KOPT-K1 (cell line): ENCODE measurements around the gene SPINK7.
"Not testable (repeated sequence)": the region's sequence is repeated elsewhere in the genome, so short reads cannot be mapped to it uniquely, and the experiment has no call there.

Experiments used
- H3K27ac ChIP-seq: fragments of 200-600 bp; sonication (generic); 2 replicates; pipeline ENCODE4 v1.5.1; 2016; ENCODE audit warnings: antibody characterized with exemption, mild to moderate bottlenecking, low read depth, low read length; ENCODE audit not compliant: poor library complexity, severe bottlenecking
- H3K36me3 ChIP-seq: fragments of 200-600 bp; sonication (generic); 2 replicates; pipeline ENCODE4 v1.5.1; 2017; ENCODE audit warnings: antibody characterized with exemption, mild to moderate bottlenecking, low read length, moderate library complexity; ENCODE audit not compliant: insufficient read depth
- H3K9me3 ChIP-seq: fragments of 200-600 bp; sonication (generic); 2 replicates; pipeline ENCODE4 v1.5.1; 2017; ENCODE audit warnings: antibody characterized with exemption, low read length, mild to moderate bottlenecking; ENCODE audit not compliant: insufficient read depth, poor library complexity, severe bottlenecking

Gene SPINK7

DNA sequence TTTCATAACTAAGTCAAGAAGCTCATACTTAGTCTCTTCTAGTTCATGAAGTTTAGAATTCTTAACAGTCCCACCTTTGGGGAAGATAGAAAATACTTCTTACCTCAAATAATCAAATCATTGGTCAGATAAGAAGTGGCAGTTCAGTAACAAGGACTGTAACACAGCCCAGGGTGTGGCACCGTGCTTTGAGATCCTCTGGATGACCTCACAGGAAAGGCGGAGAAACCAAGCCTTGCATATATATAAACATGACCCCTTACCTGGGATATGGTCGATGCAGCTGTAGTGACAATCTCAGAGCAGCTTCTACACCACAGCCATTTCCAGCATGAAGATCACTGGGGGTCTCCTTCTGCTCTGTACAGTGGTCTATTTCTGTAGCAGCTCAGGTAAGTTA is at the start of gene SPINK7:
TSS of gene SPINK7 (plus strand) at position 271 of the 400 bp plus-strand sequence. CDS start at position 332, 61 bp downstream.
- H3K27ac ChIP-seq: no peak within 1 kb of the TSS
- no peaks in the 10 kb centered on the region for H3K36me3 ChIP-seq
- H3K9me3 ChIP-seq: no peaks in the 10 kb centered on the region

DNA sequence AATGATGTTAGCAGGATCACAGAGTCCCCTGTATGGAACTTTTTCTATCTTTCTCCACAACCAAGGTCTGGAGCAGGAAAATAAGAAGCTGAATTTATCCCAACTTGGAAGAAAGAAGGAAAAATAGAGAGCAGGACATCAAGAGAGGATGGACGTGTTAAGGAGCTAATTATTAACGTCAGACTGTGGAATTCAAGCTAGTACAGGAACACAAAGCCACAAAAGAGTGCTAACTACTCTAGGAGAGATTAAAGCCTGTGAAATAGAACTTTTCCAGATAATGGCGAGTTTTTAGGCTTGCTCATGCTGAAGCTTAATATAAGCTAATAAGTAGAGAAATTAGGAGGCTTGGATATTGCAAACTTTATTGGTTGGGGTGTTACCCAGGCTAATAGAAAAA is 44.3 kb upstream of the SPINK7 start:
- no peaks in the 10 kb centered on the region for H3K36me3 ChIP-seq
- no peak overlapping the region for H3K27ac ChIP-seq
- peaks cover 5% of the 10 kb centered on the region for H3K9me3 ChIP-seq

DNA sequence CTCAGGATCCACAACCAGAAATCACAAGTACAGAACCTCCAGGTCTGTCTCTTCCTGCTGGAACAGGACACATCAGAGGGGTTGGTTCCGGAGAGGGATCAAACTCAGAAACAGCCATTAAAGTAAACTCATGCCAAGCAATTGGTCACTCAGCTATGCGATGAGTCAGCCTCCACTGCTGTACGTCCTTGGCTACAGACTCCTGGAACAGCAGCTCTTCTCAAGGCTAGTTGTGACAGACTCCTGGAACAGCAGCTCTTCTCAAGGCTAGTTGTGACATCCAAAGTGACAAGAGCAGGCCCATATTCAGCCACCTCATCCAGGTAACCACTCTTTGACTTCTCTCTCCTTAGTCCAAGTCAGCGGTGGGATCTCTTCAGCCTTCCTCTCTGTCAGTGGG is 43.7 kb upstream of the SPINK7 start, which contains the start of gene SPINK13:
TSS of gene SPINK13 (plus strand) at position 229 of the 400 bp plus-strand sequence. CDS start 1,279 bp downstream, outside the sequence.
- Histone ChIP-seq H3K36me3 (no peaks in the 10 kb centered on the region), H3K27ac (no peak within 1 kb of the TSS), H3K9me3 (peaks cover 5% of the 10 kb centered on the region)

DNA sequence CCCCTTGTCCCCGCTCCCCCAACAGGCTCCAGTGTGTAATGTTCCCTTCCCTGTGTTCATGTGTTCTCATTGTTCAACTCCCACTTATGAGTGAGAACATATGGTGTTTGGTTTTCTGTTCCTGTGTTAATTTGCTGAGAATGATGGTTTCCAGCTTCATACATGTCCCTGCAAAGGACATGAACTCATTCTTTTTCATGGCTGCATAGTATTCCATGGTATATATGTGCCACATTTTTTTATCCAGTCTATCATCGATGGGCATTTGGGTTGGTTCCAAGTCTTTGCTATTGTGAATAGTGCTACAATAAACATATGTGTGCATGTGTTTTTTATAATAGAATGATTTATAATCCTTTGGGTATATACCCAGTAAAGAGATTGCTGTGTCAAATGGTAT is 37.1 kb upstream of the SPINK7 start:
- H3K36me3 ChIP-seq, H3K9me3 ChIP-seq, H3K27ac ChIP-seq: not testable (repeated sequence)

DNA sequence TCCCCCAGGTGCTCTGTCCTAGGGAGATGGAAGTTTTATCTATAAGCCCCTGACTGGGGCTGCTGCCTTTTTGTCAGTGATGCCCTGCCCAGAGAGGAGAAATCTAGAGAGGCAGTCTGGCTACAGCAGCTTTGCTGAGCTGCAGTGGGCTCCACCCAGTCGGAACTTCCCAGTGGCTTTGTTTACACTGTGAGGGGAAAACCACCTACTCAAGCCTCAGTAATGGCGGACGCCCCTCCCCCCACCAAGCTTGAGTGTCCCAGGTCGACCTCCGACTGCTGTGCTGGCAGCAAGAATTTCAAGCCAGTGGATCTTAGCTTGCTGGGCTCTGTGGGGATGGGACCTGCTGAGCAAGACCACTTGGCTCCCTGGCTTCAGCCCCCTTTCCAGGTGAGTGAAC is 31.3 kb upstream of the SPINK7 start:
- not testable (repeated sequence) for H3K36me3 ChIP-seq, H3K27ac ChIP-seq

DNA sequence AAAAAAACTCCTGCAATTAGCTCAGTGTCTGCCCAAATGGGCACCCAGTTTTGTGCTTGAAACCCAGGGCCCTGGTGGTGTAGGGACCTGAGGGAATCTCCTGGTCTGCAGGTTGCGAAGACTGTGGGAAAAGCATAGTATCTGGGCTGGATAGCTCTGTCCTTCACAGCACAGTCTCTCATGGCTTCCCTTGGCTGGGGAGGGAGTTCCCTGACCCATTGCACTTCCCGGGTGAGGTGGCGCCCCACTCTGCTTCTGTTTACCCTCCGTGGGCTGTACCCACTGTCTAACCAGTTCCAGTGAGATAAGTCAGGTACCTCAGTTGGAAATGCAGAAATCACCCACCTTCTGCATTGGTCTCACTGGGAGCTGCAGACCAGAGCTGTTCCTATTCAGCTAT is 30.9 kb upstream of the SPINK7 start:
- not testable (repeated sequence) for H3K36me3 ChIP-seq, H3K9me3 ChIP-seq, H3K27ac ChIP-seq

More for the DNA sequence above, 31.3 kb upstream of the SPINK7 start:
- not testable (repeated sequence) for H3K9me3 ChIP-seq

DNA sequence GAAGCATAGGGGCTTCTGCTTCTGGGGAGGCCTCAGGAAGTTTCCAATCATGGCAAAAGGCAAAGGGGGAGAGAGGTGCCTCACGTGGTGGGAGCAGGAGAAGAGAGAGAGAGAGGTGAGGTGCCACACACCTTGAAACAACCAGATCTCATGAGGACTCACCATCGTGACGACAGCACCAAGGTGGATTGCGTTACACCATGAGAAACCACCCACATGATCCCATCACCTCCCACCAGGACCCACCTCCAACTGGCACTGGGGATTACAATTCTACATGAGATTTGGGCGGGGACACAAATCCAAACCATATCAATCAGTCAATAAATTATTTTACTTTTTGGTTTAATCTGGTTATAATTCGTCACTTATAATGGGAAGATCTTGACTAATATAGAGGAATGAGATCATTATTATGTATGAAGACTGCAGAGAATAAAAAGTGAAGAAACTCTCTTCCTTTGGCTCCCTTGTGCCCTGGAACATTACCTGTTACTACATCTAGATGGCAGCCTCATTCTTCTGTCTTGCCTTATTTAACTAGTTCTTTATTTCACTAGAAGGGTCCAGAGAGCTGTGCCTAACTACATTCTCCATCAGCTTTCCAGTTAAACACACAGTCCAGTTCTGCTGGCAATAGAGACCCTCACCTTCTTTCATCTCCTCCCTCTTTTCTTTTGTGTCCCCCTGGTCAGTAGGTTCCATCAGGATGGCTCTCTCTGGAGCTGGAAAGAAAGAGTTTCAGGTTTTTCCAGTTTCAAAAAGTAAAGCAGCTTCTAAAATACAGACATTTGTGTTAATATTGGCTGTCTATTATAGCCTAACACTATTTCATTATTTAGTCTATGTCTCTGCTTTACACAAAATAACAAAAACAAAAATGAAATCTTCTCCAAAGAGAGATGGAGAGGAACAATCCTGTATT is 21.7 kb upstream of the SPINK7 start:
- Histone ChIP-seq H3K36me3 (no peaks in the 10 kb centered on the region), H3K27ac (no peak overlapping the region), H3K9me3 (no peaks in the 10 kb centered on the region)

DNA sequence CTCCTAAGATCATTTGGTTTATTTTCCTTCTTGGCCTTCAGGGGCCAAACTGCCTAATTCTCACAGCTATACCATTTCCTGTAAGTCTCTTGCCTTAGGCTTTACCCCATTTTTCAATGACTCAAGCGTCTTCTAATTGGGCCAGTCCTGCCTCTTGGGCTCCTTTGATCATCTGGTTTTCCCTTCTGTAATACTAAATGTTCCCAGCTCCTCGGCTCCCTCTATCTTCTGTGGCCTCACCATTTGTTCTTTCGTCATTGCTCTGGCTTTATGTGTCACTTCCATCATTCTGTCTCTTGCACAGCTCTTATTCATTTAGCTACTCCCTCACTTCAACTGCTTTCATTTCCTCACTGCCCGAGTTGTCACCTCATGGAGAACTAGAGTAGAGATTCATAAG is 14.5 kb upstream of the SPINK7 start:
- Histone ChIP-seq H3K36me3 (no peaks in the 10 kb centered on the region), H3K27ac (no peak overlapping the region), H3K9me3 (no peaks in the 10 kb centered on the region)

DNA sequence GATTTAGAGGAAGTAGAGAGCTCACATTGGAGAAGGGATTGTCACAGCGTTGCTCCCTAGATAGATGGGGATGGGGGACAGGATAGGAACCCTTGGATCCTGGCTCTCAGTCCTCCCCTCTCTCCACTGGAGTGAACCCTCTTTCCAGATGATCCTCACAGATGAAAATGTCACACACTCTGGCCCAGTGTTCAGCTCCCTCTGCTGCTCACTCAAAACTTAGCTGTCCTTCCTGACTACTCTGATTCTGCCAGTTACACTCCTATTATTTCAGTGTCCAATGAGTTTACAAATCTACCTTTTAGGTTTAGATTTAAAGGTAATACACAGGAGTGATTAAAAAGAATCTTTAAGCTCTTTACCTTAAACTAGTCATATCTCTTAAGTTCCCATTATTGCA is 5.8 kb upstream of the SPINK7 start:
- H3K36me3 ChIP-seq: no peaks in the 10 kb centered on the region
- H3K9me3 ChIP-seq: no peaks in the 10 kb centered on the region
- H3K27ac ChIP-seq: no peak overlapping the region

DNA sequence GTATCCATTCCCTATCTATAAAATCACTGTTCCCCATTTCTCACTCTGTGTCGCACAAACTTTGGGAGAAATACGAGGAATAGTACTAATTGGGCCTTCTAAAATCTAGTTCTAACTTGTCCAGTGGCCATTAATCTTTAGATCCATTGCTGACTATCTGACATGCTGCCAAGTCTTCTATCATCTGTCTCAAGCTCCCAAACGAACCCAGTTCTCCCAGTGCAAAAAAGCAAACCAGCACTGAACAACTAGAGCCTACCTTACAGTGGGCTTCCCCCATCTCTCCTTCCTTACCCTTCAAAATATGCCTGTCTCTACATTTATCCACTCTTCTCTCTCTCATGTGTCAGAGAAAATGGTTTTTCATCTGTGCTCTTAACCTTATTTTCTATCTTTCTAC is 3.2 kb upstream of the SPINK7 start:
- H3K36me3 ChIP-seq: no peaks in the 10 kb centered on the region

DNA sequence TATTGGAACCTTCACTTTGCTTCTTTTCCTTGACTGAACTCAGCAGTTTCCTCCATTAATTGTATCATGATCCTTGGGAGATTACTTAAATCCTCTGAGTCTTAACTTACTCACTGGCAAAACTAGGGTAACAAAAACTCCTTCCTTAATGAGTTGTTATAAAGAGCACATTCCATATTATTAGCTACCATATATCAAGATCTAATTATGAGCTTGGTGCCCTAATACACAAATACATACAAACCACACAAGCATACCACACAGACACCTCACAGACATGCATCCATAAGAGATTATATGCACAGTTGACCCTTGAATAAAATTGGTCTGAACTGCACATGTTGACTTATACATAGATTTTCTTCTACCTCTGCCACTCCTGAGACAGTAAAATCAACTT is 2.5 kb upstream of the SPINK7 start:
- no peaks in the 10 kb centered on the region for H3K9me3 ChIP-seq
- H3K27ac ChIP-seq: no peak overlapping the region
- no peaks in the 10 kb centered on the region for H3K36me3 ChIP-seq

More for the DNA sequence above, 3.2 kb upstream of the SPINK7 start:
- Histone ChIP-seq H3K27ac (no peak overlapping the region), H3K9me3 (no peaks in the 10 kb centered on the region)

DNA sequence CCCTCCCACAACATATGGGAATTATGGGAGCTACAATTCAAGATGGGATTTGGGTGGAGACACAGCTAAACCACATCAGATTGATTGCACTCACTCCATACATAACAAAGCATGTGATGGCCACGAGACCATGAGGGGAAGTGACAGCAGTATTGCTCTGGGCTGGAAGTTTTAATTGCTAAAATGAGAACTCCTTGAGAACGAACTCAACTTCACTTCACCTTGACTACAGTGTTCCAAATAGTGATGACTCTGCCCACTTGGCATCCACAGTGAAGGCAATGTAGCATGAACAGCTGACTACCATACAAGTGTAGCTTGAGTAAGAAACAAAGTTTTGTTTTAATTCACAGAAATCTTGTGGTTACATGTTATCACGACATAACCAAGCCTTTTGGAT is 739 bp upstream of the SPINK7 start:
- Histone ChIP-seq H3K36me3 (no peaks in the 10 kb centered on the region), H3K9me3 (no peaks in the 10 kb centered on the region), H3K27ac (no peak overlapping the region)

DNA sequence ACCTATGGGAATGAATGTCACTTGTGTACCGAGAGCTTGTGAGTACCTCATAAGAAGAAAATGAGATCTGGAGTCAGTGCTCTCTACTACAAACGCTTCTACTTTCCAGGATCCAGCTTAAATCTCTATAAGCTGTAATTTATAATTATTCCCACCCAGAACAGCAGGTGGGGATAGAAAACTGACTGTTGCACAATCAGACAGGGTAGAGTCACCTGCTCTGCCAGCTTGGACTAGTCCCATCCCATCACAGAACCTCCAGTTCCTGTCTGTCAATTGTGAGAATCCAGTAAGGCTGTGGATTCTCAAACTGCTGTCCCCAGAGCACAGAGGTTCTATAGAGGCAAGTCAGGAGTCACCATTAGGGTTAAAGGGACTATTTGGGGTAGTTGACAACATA is 2.0 kb downstream of the SPINK7 start:
- no peaks in the 10 kb centered on the region for H3K36me3 ChIP-seq
- no peak overlapping the region for H3K27ac ChIP-seq
- no peaks in the 10 kb centered on the region for H3K9me3 ChIP-seq

DNA sequence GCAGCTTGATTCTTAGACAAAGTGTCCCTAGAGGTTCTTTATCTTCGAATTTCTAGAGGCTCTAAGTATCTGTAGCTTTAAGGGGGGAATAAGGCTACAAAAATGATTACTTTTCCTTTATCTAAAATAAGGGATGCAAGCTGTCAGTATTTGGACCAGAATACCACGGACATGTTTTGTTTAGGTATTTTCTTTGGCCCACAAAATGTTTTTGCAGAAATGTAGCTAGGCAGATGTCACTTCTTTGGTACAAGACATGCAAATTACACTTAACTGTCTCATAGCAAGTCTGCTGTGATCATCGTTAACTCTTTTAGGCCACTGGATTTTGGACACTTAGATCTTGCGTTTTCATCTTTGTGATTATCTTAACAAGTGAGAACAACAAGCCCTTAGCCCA is 2.5 kb downstream of the SPINK7 start:
- no peaks in the 10 kb centered on the region for H3K9me3 ChIP-seq
- no peak overlapping the region for H3K27ac ChIP-seq
- no peaks in the 10 kb centered on the region for H3K36me3 ChIP-seq

DNA sequence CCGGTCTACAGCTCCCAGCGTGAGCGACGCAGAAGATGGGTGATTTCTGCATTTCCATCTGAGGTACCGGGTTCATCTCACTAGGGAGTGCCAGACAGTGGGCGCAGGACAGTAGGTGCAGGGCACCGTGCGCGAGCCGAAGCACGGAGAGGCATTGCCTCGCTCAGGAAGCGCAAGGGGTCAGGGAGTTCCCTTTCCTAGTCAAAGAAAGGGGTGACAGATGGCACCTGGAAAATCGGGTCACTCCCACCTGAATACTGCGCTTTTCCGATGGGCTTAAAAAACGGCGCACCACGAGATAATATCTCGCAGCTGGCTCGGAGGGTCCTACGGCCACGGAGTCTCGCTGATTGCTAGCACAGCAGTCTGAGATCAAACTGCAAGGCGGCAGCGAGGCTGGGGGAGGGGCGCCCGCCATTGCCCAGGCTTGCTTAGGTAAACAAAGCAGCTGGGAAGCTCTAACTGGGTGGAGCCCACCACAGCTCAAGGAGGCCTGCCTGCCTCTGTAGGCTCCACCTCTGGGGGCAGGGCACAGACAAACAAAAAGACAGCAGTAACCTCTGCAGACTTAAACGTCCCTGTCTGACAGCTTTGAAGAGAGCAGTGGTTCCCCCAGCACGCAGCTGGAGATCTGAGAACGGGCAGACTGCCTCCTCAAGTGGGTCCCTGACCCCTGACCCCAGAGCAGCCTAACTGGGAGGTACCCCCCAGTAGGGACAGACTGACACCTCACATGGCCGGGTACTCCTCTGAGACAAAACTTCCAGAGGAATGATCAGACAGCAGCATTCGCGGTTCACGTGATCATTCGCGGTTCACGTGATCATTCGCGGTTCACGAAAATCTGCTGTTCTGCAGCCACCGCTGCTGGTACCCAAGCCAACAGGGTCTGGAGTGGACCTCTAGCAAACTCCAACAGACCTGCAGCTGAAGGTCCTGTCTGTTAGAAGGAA is 8.1 kb downstream of the SPINK7 start:
- not testable (repeated sequence) for H3K36me3 ChIP-seq, H3K27ac ChIP-seq, H3K9me3 ChIP-seq
